CD4-positive, alpha-beta T cell treated with Interleukin-15 for 1 hour (primary cell): ENCODE results near the gene EID2.

Experiments used
- DNase-seq: peaks from one replicate; pipeline ENCODE4 v3.0.0-alpha.2; 2020

EID2 gene

DNA sequence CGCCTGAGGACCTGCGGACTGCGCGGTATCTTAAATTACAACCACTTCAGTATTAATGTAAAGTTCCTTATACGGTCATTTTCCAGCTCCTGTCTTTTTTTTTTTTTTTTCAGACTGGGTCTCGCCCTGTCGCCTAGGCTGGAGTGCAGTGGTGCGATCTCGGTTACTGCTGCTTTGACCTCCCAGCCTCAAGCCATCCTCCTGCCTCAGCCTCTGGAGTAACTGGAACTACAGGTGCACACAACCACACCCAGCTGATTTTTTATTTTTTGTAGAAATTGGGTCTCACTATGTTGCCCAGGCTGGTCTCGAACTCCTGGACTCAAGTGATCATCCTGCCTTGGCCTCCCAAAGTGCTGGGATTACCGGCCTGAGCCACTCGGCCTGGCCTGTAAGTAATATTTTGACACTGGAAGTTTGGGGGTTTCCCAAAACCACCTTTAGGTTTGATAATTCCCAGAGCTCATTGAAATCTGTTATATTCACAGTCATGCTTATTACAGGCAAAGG is 6.9 kb downstream of the EID2 start:
- no peak for DNase-seq

DNA sequence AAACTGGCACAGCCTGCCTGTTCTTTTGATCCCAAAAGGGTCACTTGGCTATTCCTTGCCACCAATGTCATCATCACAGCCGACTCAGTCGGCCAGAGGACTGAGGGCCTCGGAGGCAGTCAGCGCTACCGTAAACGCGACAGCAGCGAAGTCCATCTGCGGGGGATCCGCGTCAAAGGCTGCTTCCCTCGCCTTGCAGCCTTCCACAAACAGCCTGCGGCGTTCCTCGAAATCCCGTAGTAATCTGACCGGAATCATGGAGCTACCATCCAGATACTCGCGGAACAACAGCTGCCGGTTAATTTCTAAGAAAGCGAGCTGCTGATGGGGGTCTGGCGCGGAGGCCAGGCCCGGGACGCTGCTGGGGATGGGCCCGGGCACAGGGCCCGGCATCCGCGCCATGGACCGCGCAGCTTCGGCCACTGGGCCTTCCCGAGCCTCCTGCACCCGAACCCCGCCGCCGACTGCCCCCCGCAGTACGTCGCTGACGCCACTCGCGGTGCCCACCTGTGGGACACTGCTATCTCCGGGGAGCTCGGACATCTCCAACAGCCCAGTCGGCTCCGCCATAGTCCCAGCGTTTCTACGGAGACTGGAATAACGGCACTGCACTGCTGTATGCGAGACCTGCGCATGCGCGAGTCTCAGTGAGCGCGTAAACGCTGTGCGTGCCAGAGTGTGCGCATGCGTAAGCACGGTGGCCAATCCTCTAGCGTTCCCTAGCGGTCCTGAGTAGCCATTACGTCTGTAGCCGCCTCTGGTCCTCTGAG is 7.5 kb downstream of the EID2 start, which contains the start of gene EID2B:
Gene EID2B (minus strand): TSS at position 620 of the 770 bp plus-strand sequence. CDS start 50 bp downstream, at position 570.
- DNase-seq, result peak; percentile 95

DNA sequence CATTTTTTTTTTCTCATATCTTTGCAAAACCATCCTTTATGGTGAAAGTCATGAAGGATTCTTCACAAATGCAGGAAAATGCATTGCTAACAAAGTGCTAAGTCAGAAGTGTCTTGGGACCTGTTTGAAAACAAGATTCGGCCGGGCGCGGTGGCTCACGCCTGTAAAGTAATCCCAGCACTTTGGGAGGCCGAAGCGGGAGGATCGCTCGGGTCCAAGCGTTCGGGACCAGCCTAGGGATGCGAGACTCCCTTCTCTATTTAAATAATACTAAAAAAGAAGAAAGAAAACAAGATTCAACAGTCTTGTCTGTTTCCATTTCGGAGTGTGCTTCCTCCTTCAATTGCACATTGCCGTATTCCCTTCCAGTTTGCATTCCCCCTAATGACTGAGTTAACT is 8.1 kb downstream of the EID2 start:
- DNase-seq, result no peak

DNA sequence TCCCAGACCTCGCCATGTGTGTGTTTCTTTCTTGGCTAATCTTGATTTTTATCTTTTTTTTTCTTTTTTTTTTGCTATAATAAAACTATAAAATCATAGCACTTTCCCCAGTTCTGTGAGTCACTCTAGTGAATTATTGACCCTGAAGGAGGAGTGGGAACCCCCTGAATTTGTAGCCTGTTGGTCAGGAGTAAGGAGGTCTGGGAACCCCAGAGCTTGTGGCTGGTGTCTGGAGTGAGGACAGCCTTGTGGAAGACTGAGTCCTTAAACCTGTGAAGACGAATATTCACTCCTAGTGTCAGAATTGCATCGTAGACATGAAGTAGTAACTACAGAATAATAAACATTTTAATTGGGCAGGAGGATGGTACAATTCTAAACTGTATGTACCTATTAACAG is 14.8 kb downstream of the EID2 start:
- DNase-seq, result no peak

DNA sequence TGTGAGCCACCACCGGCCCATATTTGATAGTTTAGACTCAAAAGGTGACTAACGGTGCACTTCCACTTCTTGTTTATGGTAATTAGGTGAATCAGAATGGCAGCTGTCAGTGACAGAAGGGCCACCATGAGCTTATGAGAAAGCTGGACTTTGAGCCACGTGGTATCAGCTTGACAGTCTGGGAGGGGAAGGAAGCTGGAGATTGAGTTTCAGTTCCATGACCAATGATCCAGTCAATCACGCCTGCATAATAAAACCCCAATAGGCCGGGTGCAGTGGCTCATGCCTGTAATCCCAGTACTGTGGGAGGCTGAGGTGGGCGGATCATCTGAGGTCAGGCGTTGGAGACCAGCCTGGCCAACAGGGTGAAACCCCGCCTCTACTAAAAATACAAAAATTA is 15.5 kb downstream of the EID2 start:
- peak; percentile 39 for DNase-seq

DNA sequence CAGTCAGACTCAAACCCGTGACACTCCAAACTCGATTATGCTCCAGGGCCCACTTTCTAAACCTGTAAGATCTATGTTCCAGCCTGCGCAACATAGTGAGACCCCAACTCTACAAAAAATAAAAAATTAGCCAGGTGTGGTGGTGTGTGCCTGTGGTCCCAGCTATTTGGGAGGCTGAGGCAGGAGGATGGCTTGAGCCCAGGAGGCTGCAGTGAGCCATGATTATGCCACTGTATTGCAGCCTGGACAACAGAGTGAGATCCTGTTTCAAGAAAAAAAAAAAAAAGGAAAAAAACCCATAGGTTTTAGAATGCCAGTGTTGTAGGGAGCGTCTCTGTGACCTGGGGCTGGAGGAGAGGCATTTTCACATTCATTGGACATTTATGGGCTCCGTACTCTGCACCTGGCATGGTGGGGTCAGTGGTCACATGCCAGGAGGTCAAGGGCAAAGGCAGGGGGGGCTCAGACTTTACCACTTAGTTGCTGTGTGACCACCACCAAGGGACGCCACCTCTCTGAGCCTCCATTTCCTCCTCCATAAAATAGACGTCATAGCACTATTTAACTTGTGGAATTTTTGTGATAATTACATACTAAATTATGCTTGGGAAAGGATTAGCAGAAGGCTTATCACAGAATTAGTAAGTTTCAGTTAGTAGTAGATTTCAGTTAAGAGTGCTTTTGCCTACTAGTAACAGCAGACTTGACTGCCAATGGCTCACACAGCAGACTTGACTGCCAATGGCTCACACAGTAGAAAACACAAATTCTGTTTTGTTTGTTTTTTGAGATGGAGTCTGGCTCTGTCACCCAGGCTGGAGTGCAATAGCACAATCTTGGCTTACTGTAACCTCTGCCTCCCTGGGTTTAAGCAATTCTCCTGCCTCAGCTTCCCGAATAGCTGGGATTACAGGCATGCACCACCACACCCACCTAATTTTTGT is 19.1 kb downstream of the EID2 start:
- DNase-seq, result no peak

DNA sequence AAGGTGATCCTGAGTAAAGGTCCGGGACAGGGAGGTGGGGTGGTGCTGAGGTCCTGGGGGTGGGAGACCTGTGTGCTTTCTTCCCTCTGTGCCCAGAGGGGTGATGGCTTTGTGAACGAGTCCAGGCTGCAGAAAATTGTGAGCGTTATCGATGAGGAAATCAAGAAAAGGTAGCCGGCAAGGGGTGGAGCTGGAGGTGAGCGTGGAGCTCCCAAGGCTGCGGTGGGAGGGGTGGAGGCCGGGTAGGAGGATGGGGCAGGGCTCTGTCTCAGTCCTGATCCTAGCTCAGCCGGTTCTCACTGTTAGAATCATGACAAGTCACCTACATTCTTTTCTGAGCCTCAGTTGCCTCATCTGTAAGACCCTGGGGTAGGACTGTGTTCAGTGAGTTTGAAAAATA is 21.0 kb downstream of the EID2 start:
- no peak for DNase-seq

DNA sequence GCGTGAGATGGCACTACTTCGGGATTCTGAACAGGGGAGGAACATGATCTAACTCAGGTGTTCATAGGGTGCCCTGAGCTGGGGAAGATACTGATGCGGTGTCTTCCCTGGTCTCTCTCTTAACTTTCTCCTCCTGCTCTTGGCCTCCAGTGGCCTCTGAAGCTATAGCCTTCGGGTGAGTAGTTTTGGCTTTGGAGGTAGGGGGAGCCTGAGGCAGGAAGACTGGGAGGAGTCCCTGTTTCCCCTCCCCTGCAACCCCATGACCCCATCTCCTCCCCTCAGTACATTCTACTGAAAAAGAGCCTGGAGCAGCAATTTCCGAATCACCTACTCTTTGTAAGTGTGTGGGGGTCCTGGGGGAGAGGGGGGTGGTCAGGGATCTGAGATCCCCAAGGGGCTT is 21.5 kb downstream of the EID2 start:
- no peak for DNase-seq

DNA sequence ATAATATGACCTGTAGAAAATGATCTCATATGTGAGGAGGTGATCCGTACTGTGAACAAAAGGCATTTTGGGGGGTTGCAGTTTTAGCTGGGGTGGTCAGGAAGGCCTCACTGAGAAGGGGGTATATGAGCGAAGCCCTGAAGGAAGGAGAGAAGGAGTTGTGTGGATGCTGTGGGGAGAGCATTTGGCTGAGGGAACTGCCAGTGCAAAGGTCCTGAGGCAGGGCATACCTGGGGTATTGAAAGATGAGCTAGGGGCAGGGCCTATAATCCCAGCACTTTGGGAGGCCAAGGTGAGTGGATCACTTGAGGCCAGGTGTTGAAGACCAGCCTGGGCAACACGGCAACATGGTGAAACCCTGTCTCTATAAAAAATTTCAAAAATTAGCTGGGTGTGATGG is 22.5 kb downstream of the EID2 start:
- DNase-seq, result no peak

DNA sequence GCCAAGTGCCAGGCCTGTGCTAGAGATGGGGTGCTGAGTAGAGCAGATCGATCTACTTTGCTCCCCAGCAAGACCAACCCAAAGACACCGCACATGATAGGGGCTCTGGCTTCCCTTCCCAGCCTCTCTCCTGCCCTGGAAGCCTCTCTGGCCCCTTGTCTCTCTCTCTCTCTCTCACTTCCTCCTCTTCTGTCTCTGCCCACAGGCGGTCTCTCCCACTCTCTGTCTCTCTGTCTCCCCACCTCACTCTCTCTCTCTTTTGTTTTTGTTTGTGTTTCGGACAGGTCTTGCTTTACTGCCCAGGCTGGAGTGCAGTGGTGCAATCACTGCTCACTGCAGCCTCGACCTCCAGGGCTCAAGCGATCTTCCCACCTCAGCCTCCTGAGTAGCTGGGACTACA is 23.7 kb downstream of the EID2 start:
- no peak for DNase-seq

DNA sequence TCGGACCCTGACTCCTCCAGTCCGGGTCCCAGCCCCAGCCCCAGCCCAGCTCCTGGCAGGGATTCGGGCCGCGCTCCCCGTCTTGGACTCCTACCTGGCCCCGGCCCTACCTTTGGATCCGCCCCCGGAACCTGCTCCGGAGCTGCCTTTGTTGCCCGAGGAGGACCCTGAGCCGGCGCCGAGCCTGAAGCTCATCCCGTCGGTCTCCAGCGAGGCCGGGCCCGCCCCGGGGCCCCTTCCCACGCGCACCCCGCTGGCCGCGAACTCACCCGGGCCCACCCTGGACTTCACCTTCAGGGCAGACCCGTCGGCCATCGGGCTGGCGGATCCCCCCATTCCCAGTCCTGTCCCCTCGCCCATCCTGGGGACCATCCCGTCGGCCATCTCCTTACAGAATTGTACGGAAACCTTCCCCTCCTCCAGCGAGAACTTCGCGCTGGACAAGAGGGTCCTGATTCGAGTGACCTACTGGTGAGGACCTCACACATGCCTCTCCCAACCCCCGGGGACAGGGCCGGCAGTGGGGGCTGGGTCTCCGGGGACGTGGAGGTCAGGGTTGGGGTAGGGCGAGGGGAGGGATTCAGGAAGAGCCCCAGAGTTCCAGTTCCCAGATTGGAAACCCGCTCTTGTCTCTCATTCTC is 24.3 kb downstream of the EID2 start:
- DNase-seq, result no peak

DNA sequence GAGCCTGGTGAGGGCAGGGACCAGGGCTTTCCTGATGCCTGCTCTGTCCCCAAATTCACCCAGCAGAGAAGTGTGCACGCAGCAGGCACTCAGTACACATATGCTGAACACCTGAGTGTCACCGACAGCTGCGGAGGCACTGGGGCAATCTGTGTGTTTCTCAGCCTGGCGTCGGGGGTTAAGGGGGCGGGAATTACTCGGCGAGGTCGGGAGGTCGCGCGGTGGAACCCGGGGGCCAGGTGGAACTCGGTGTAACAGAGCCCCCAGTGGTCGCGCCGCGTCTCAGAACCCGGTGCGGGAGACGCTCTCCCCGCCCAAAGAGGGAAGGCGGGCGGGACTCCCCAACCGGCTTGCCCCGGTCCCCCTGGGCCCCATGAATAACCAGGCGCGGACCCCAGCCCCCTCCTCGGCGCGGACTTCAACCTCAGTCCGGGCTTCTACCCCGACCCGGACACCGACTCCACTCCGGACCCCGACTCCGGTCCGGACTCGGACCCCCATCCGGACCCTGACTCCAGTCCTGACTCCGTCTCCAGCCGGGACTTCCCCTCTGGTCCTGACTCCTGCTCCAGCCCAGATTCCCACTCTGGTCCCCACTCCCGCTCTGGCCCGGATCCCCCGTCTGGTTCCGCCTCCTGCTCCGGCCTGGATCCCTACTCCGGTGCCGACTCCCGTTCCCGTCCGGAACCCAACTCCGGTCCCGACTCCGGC is 25.0 kb downstream of the EID2 start, which contains the start of gene SELENOV:
Gene SELENOV (plus strand): TSS at position 300 of the 711 bp plus-strand sequence. CDS start 74 bp downstream, at position 374.
- DNase-seq, result no peak

DNA sequence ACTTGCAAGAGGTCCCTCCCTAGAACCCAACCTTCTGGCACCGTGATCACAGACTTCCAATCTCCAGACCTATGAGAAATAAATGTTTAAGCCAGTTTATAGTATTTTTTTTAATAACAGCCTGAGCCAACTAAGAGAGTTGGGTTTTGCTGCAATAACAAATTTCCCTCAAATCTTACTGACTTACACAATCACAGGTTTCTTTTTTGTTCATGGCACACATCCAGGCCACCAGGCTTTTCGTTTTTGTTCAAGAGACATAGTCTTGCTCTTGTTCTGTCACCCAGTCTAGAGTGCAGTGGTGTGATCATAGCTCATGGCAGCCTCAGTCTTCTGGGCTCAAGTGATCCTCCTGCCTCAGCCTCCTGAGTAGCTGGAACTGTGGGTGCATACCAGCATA is 27.0 kb downstream of the EID2 start:
- DNase-seq, result no peak

DNA sequence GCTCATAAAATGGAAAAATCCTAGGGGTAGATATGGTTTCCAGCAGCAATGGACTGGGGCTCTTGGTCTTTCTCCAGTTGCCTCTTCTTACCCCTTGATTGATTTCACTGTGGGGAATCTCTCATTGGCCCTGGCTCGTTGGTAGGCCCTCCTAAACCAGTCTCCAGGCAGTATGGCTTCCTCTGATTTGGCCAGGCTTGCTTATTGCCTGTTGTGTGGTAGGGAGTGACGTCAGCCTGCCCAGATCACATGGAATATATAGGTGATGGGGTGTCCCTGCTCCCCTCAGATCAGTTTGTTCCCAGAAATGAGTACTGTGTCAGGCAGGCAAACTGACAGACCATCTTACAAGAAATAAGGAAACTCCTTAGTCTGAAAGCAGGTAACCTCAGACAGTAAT is 30.7 kb downstream of the EID2 start:
- no peak for DNase-seq

DNA sequence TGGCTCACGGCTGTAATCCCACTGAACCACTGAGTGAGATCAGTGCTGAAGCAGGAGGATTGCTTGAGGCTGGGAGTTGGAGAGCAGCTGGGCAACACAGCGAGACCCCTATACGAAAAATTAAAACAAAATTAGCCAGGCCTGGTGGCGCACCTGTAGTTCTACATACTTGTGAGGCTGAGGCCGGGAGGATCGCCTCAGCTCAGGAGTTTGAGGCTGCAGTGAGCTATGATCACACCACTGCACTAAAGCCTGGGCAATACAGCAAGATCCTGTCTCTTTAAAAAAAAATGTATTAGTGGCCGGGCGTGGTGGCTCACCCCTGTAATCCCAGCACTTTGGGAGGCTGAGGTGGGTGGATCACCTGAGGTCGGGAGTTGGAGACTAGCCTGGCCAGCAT is 31.3 kb downstream of the EID2 start:
- DNase-seq, result no peak

DNA sequence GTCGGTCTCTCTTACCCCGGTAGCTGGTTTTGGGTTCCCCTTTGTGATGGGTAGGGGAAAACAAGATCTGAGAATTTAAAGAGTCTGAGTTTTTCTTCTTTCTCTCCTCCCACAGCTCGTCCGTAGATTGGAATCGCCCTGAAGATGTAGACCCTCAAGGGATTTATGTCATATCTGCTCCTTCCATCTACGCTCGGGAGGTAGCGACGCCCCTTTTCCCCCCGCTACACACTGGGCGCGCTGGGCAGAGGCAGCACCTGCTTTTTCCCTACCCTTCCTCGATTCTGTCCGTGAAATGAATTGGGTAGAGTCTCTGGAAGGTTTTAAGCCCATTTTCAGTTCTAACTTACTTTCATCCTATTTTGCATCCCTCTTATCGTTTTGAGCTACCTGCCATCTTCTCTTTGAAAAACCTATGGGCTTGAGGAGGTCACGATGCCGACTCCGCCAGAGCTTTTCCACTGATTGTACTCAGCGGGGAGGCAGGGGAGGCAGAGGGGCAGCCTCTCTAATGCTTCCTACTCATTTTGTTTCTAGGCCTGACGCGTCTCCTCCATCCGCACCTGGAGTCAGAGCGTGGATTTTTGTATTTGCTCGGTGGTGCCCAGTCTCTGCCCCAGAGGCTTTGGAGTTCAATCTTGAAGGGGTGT is 32.1 kb downstream of the EID2 start:
- DNase-seq, result no peak

DNA sequence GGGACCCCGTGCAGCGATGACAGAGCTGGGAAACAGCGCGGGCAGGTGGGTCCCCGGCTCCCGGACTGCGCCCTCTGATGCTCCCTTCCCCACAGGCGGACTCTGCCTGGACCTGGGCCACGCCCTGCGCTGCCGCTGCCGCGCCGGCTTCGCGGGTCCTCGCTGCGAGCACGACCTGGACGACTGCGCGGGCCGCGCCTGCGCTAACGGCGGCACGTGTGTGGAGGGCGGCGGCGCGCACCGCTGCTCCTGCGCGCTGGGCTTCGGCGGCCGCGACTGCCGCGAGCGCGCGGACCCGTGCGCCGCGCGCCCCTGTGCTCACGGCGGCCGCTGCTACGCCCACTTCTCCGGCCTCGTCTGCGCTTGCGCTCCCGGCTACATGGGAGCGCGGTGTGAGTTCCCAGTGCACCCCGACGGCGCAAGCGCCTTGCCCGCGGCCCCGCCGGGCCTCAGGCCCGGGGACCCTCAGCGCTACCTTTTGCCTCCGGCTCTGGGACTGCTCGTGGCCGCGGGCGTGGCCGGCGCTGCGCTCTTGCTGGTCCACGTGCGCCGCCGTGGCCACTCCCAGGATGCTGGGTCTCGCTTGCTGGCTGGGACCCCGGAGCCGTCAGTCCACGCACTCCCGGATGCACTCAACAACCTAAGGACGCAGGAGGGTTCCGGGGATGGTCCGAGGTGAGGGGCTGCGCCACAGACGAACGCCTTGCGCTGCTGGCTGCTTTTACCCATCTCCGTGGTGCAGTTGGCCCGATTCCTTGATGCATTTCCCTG is 32.8 kb downstream of the EID2 start:
- DNase-seq, result peak; percentile 55

DNA sequence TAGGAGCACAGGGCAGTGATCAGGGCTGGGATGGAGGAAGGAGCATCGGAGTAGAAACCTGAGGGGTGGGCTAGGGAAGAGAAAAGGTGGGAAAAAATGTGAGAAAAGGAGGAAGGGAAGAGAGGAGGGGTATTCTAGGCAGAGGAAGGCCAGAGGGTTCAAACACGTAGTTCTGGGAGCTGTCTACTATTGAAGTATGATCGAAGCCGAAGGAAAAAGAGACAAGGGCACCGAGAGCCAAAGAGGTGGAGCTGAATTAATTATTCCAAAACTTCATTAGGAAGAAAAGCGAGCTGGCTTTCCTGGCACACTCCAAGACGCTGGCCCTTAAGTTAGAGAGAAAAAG is 33.4 kb downstream of the EID2 start:
- no peak for DNase-seq

DNA sequence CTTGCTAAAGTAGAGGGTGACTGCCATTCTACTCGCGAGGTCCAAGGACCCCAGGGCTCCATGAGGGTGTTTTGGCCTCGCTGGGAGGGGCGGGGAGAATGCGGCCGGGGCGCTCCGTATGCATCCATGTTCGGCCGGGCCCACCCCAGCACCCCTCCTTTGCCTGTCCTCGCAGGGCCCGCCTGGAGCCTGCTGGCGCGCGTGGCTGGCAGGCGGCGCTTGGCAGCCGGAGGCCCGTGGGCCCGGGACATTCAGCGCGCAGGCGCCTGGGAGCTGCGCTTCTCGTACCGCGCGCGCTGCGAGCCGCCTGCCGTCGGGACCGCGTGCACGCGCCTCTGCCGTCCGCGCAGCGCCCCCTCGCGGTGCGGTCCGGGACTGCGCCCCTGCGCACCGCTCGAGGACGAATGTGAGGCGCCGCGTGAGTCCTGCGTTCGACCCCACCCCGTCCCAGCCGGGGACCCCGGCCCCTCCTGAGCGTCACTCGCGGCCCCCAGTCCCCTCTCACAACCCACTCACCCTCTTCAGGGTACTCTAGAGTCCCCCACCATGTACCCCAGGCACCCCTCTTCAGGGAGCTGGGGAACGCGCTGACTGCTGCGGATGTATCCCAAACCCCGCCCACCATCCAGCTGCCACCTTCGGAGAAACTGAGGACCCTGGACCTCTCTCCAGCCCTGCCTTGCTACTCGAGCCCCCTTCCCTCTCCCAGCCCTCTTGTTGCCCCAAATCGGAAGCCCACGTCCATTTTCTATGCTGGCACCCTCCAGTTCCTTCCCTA is 37.1 kb downstream of the EID2 start:
- DNase-seq, result peak; percentile 79

DNA sequence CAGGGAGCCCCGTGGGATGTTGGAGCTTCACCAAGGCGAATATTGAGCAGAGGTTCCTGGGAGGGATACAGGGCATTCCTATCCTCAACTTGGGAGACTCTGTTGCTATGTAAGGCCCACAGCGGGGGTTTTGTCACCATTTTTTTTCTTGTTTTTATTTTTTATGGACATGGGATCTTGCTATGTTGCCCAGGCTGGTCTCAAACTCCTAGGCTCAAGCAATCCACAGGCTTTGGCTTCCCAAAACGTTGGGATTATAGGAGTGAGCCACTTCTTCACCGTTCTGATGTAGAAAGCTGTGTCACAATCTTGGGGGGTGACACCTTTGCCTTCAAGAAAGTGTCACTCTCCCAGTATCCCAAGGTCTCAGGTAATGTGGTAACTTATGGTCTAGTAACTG is 38.6 kb downstream of the EID2 start:
- no peak for DNase-seq
